Mucosa of descending colon (tissue), 3 donors: ENCODE measurements around the gene ADPRHL1. TPM values are rescaled to one million over a fixed set of nuclear protein-coding genes. Genes with fewer than 3 reads are reported as not detected.
A peak's percentile ranks its signal among the peaks of the same experiment; 100 is the strongest.

ENCODE experiments used
- ATAC-seq: fragments of 200-7000 bp; cut with Tn5 transposase; one replicate; pipeline ENCODE4 v1.9.1; 2020; ENCODE audit warnings: mild to moderate bottlenecking, moderate library complexity
- DNase-seq, 3 donors: peaks; one replicate each; pipeline ENCODE4 v3.0.0-alpha.2; 2020
- H3K36me3 ChIP-seq: fragments of 200-600 bp; one replicate; pipeline ENCODE4 v1.8.0; 2021; ENCODE audit warnings: low read depth, mild to moderate bottlenecking
- H3K4me1 ChIP-seq: fragments of 200-600 bp; one replicate; pipeline ENCODE4 v1.8.0; 2021; ENCODE audit warnings: low read depth, mild to moderate bottlenecking
- H3K4me3 ChIP-seq: fragments of 200-600 bp; one replicate; pipeline ENCODE4 v1.8.0; 2021; ENCODE audit warnings: mild to moderate bottlenecking
- H3K9me3 ChIP-seq: fragments of 200-600 bp; one replicate; pipeline ENCODE4 v1.8.0; 2021; ENCODE audit warnings: mild to moderate bottlenecking
- CTCF ChIP-seq: fragments of 200-600 bp; IDR thresholded peaks from one replicate; pipeline ENCODE4 v1.8.0; 2022; ENCODE audit warnings: antibody characterized with exemption, mild to moderate bottlenecking
- intact Hi-C, 2 donors: fragments of 100-400 bp; cut with DNase I in 1 of 2; cut with micrococcal nuclease in 1 of 2; formaldehyde crosslinking; loops; one replicate each; pipeline versions ENCODE4 v1.11.0 to v1.11.1; 2022; cut with DNase I, micrococcal nuclease
- total RNA-seq, 3 donors: library from RNA; stranded (reverse); fragmentation: NEBNext Ultra II Directional in 2 of 3; extraction: Animal tissue kit (Norgen Biotek cat#: 25700) in 2 of 3; gene quantifications; one replicate each; pipeline versions ENCODE4 v1.2.1 to v1.2.4, GENCODE V29; 2021 to 2023
- donor health status: DM: no; HTN: no; CAD: no; lungs with moderate emphysema.
- donor health status: DM: no; HTN: no; CAD: no.
- donor health status: DM: no; HTN: yes; CAD: no.

Gene ADPRHL1
- total RNA-seq, 3 donors from 2014 or later: 5.1 to 9.2 (median 7.1) TPM

GRCh38 chr13:113415032-113415431 is 38.3 kb downstream of the ADPRHL1 start:
- DNase-seq (no peak), ATAC-seq (no peak)
- no peak for TF ChIP-seq CTCF
- no peaks in the 10 kb centered on the region for H3K9me3 ChIP-seq
- no peaks in the 10 kb centered on the region for H3K4me1 ChIP-seq
- H3K4me3 ChIP-seq: no peak overlapping the region
- intact Hi-C loops: no loop called here
- H3K36me3 ChIP-seq: no peaks in the 10 kb centered on the region

- Histone ChIP-seq H3K36me3 (no peaks in the 10 kb centered on the region), H3K9me3 (no peaks in the 10 kb centered on the region), H3K4me3 (no peak overlapping the region), H3K4me1 (no peaks in the 10 kb centered on the region)
- intact Hi-C loops: no loop called here
- no peak for ATAC-seq
- DNase-seq: no peak
- TF ChIP-seq CTCF: no peak
Measured at GRCh38 chr13:113414335-113414734, 39.0 kb downstream of the ADPRHL1 start.

GRCh38 chr13:113413898-113414282 is 39.4 kb downstream of the ADPRHL1 start:
- TF ChIP-seq CTCF: no peak
- no peaks in the 10 kb centered on the region for H3K4me1 ChIP-seq
- no peaks in the 10 kb centered on the region for H3K9me3 ChIP-seq
- ATAC-seq: peak; percentile 85
- H3K4me3 ChIP-seq: no peak overlapping the region
- no peaks in the 10 kb centered on the region for H3K36me3 ChIP-seq
- intact Hi-C loops: no loop called here
- DNase-seq: peak in 2 of 3 donors; percentile 48 to 54

GRCh38 chr13:113413178-113413897 is 40.0 kb downstream of the ADPRHL1 start:
- TF ChIP-seq CTCF: no peak
- Histone ChIP-seq H3K4me3 (no peak overlapping the region), H3K9me3 (no peaks in the 10 kb centered on the region), H3K36me3 (no peaks in the 10 kb centered on the region), H3K4me1 (no peaks in the 10 kb centered on the region)
- intact Hi-C loops: no loop called here
- DNase-seq (no peak), ATAC-seq (no peak)

GRCh38 chr13:113412440-113412839 is 40.8 kb downstream of the ADPRHL1 start:
- no peak for TF ChIP-seq CTCF
- Histone ChIP-seq H3K4me1 (no peaks in the 10 kb centered on the region), H3K36me3 (no peaks in the 10 kb centered on the region), H3K4me3 (no peak overlapping the region), H3K9me3 (no peaks in the 10 kb centered on the region)
- DNase-seq (no peak), ATAC-seq (no peak)
- intact Hi-C loops: no loop called here
